ENCODE results near the gene RTF2. TPM values are rescaled to one million over a fixed set of nuclear protein-coding genes. Genes with fewer than 3 reads are reported as not detected.

Gene RTF2
- polyA plus RNA-seq, 1 donor (not counting 4 experiments of a cell fraction or from before 2014, with no cell fraction given): 63.4 TPM

- Histone ChIP-seq H3K4me2 (ENCODE audit: control insufficient read depth, extremely low read depth, insufficient read depth, low read depth, low read length) (no peak overlapping the region), H3K4me1 (ENCODE audit: control insufficient read depth, extremely low read depth, insufficient read depth, low read length) (peaks cover 5% of the 10 kb centered on the region), H3K4me3 (ENCODE audit: control insufficient read depth in 2 of 3, extremely low read depth in 1 of 3, insufficient read depth in 2 of 3, low read depth in 1 of 3, low read length in 3 of 3) (no peak overlapping the region), H4K20me1 (ENCODE audit: control insufficient read depth, extremely low read depth, insufficient read depth, low read length) (no peaks in the 10 kb centered on the region), H3K9ac (ENCODE audit: control insufficient read depth, extremely low read depth, insufficient read depth, low read length) (no peak overlapping the region), H3K36me3 (ENCODE audit: control insufficient read depth in 2 of 2, extremely low read depth in 1 of 2, insufficient read depth in 2 of 2, low read length in 2 of 2) (no peaks in the 10 kb centered on the region), H3K27me3 (ENCODE audit: control insufficient read depth, extremely low read depth, insufficient read depth, low read length) (no peaks in the 10 kb centered on the region), H3K9me3 (ENCODE audit: control insufficient read depth, low read depth, low read length) (no peaks in the 10 kb centered on the region), H3K9me1 (ENCODE audit: control insufficient read depth, extremely low read depth, insufficient read depth, low read length) (no peaks in the 10 kb centered on the region), H3K27ac (ENCODE audit: control insufficient read depth, insufficient read depth, low read length) (no peak overlapping the region), H2AFZ (ENCODE audit: control insufficient read depth, low read length) (no peak overlapping the region), H3K79me2 (ENCODE audit: control insufficient read depth, insufficient read depth, low read length) (no peaks in the 10 kb centered on the region)
- FAIRE-seq: no peak
- DNase-seq (ENCODE audit: low read depth, low spot score): no peak
- no peak for TF ChIP-seq EZH2 (IDR thresholded peaks at IDR 0.05; ENCODE audit: low read length)
- TF ChIP-seq CTCF (optimal IDR thresholded peaks at IDR 0.05 in 1 of 3, IDR thresholded peaks at IDR 0.05 in 1 of 3, conservative IDR thresholded peaks at IDR 0.05 in 1 of 3; ENCODE audit: extremely low read depth in 1 of 3, insufficient read depth in 2 of 3, low read length in 3 of 3): no peak
- dilution Hi-C loops (cut with MboI; ENCODE audit: extremely low pct_ligation_motif_present, low sequenced_read_pairs): no loop called here
Observed at GRCh38 chr20:56437196-56437960, 31.0 kb upstream of the RTF2 start.

- no peak for TF ChIP-seq EZH2 (IDR thresholded peaks at IDR 0.05; ENCODE audit: low read length)
- H3K4me3 ChIP-seq (ENCODE audit: control insufficient read depth in 2 of 3, extremely low read depth in 1 of 3, insufficient read depth in 2 of 3, low read depth in 1 of 3, low read length in 3 of 3): no peak overlapping the region
- H3K27me3 ChIP-seq (ENCODE audit: control insufficient read depth, extremely low read depth, insufficient read depth, low read length): no peaks in the 10 kb centered on the region
- H3K36me3 ChIP-seq (ENCODE audit: control insufficient read depth in 2 of 2, extremely low read depth in 1 of 2, insufficient read depth in 2 of 2, low read length in 2 of 2): no peaks in the 10 kb centered on the region
- no peaks in the 10 kb centered on the region for H3K79me2 ChIP-seq (ENCODE audit: control insufficient read depth, insufficient read depth, low read length)
- FAIRE-seq (no peak), DNase-seq (ENCODE audit: low read depth, low spot score) (no peak)
- H4K20me1 ChIP-seq (ENCODE audit: control insufficient read depth, extremely low read depth, insufficient read depth, low read length): no peaks in the 10 kb centered on the region
- H3K27ac ChIP-seq (ENCODE audit: control insufficient read depth, insufficient read depth, low read length): no peak overlapping the region
- H3K9me3 ChIP-seq (ENCODE audit: control insufficient read depth, low read depth, low read length): no peaks in the 10 kb centered on the region
- H2AFZ ChIP-seq (ENCODE audit: control insufficient read depth, low read length): no peak overlapping the region
- H3K4me1 ChIP-seq (ENCODE audit: control insufficient read depth, extremely low read depth, insufficient read depth, low read length): peaks cover 5% of the 10 kb centered on the region
- H3K9me1 ChIP-seq (ENCODE audit: control insufficient read depth, extremely low read depth, insufficient read depth, low read length): no peaks in the 10 kb centered on the region
- no peak overlapping the region for H3K9ac ChIP-seq (ENCODE audit: control insufficient read depth, extremely low read depth, insufficient read depth, low read length)
- H3K4me2 ChIP-seq (ENCODE audit: control insufficient read depth, extremely low read depth, insufficient read depth, low read depth, low read length): no peak overlapping the region
- dilution Hi-C loops (cut with MboI; ENCODE audit: extremely low pct_ligation_motif_present, low sequenced_read_pairs): no loop called here
Observed at GRCh38 chr20:56438284-56438683, 30.1 kb upstream of the RTF2 start.
